ENCODE results near the gene ZBTB46.

GRCh38 chr20:63745961-63746731 is 84.9 kb downstream of the ZBTB46 start:
- TF ChIP-seq CTCF (IDR thresholded peaks at IDR 0.05) (no peak), ZFX (IDR thresholded peaks at IDR 0.05; ENCODE audit: borderline replicate concordance) (no peak)

Data from 22Rv1 (cell line).